GM12872 (cell line): Measurements from ENCODE around the gene HIVEP3.

Experiments used
- TF ChIP-seq, protein P1 (sequence below): IDR thresholded peaks from 3 replicates; pipeline ENCODE4 v1.5.1; 2011; ENCODE audit warnings: low read depth, mild to moderate bottlenecking, low read length, moderate library complexity; ENCODE audit not compliant: insufficient read depth

Gene HIVEP3

DNA sequence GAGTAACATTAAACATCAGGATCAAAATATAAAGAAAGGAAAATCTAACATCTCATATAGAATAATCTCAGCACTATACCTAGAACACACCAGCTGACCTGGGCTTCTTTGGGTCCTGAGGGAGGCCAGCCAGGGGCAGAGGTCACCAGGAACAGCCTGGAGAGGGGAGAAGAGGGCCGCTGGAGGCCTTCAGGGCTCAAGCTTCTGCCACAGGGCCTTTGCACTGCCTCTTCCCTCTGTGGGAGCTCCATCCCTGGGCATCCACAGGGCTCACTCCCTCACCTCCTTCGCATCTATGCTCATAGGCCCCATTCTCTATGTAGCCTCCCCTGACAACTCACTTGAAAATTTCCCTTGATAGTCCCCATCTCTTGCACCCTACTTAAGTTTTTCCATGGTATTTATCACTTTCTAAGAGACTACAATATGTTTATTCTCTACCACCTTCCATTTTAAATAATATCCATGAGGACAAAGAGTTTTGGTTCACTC lies 73.9 kb downstream of the HIVEP3 start:
- TF ChIP-seq, protein P1, sequence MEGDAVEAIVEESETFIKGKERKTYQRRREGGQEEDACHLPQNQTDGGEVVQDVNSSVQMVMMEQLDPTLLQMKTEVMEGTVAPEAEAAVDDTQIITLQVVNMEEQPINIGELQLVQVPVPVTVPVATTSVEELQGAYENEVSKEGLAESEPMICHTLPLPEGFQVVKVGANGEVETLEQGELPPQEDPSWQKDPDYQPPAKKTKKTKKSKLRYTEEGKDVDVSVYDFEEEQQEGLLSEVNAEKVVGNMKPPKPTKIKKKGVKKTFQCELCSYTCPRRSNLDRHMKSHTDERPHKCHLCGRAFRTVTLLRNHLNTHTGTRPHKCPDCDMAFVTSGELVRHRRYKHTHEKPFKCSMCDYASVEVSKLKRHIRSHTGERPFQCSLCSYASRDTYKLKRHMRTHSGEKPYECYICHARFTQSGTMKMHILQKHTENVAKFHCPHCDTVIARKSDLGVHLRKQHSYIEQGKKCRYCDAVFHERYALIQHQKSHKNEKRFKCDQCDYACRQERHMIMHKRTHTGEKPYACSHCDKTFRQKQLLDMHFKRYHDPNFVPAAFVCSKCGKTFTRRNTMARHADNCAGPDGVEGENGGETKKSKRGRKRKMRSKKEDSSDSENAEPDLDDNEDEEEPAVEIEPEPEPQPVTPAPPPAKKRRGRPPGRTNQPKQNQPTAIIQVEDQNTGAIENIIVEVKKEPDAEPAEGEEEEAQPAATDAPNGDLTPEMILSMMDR: no peak

- TF ChIP-seq, protein P1: no peak
These were observed 74.5 kb downstream of the HIVEP3 start for GRCh38 chr1:41844255-41844654.

- TF ChIP-seq, protein P1: no peak
These were observed 75.5 kb downstream of the HIVEP3 start for GRCh38 chr1:41842993-41843755.

DNA sequence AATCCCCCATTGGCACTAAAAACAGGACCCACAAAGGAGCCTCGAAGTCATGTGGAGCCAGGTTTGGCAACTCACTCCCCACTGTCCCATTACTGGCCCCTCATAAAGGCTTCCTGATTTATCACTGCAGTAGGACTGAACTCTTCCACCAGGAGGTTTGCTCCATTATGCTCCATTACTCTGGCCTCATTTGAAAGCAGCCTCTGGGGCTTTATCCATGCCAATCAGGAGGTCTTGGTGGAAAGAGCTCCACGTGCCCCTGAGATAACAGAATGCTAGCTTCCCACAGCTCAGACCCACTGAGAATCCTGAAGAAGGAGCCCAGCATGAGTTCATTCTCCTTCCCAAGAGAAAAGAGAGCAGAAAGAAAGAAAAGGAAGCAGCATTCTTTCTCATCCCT lies 76.4 kb downstream of the HIVEP3 start:
- TF ChIP-seq, protein P1: no peak

GRCh38 chr1:41840592-41841246 lies 78.0 kb downstream of the HIVEP3 start:
- TF ChIP-seq, protein P1: no peak

GRCh38 chr1:41838266-41838665 lies 80.5 kb downstream of the HIVEP3 start:
- TF ChIP-seq, protein P1: no peak

- TF ChIP-seq, protein P1: no peak
These were observed 81.0 kb downstream of the HIVEP3 start for GRCh38 chr1:41837691-41838090.
